GM23248 (cell line): ENCODE results near the gene KCNH6. TPM values are rescaled to one million over a fixed set of nuclear protein-coding genes. Genes with fewer than 3 reads are reported as not detected.

Experiments
- DNase-seq: peaks from one replicate; pipeline ENCODE4 v3.0.0-alpha.2; 2015
- H2AFZ ChIP-seq: fragments of 200-600 bp; sonication (generic); 2 replicates; pipeline ENCODE4 v1.6.1; 2016; ENCODE audit warnings: antibody characterized with exemption
- H3F3A ChIP-seq: fragments of 200-600 bp; sonication (generic); 2 replicates; pipeline ENCODE4 v1.6.1; 2016; ENCODE audit warnings: mild to moderate bottlenecking, antibody characterized with exemption, mixed run types; ENCODE audit not compliant: insufficient read depth
- H3K27ac ChIP-seq: fragments of 200-600 bp; sonication (generic); 2 replicates; pipeline ENCODE4 v1.5.1; 2016; ENCODE audit warnings: mild to moderate bottlenecking
- H3K27me3 ChIP-seq: fragments of 200-600 bp; sonication (generic); replicated peaks from 2 replicates; pipeline ENCODE4 v1.6.1; 2016; ENCODE audit warnings: mild to moderate bottlenecking; ENCODE audit not compliant: insufficient read depth
- H3K36me3 ChIP-seq: fragments of 200-600 bp; sonication (generic); 2 replicates; pipeline ENCODE4 v1.6.1; 2016; ENCODE audit warnings: low read depth, mild to moderate bottlenecking
- H3K4me1 ChIP-seq: fragments of 200-600 bp; sonication (generic); 2 replicates; pipeline ENCODE4 v1.6.1; 2016; ENCODE audit warnings: mild to moderate bottlenecking; ENCODE audit not compliant: insufficient read depth
- H3K4me2 ChIP-seq: fragments of 200-600 bp; sonication (generic); one replicate; pipeline ENCODE4 v1.6.1; 2016; ENCODE audit warnings: mild to moderate bottlenecking; ENCODE audit not compliant: unreplicated experiment
- H3K4me3 ChIP-seq: fragments of 200-600 bp; sonication (generic); 2 replicates; pipeline ENCODE4 v1.5.1; 2016; ENCODE audit warnings: mild to moderate bottlenecking
- H3K79me2 ChIP-seq: fragments of 200-600 bp; sonication (generic); 2 replicates; pipeline ENCODE4 v1.6.1; 2016; ENCODE audit warnings: mild to moderate bottlenecking; ENCODE audit not compliant: insufficient read depth
- H3K9ac ChIP-seq: fragments of 200-600 bp; sonication (generic); 2 replicates; pipeline ENCODE4 v1.6.1; 2016; ENCODE audit warnings: mild to moderate bottlenecking
- H3K9me2 ChIP-seq: fragments of 200-600 bp; sonication (generic); 2 replicates; pipeline ENCODE4 v1.6.1; 2016; ENCODE audit warnings: mixed run types, mild to moderate bottlenecking, moderate library complexity; ENCODE audit not compliant: insufficient read depth
- H3K9me3 ChIP-seq: fragments of 200-600 bp; sonication (generic); one replicate; pipeline ENCODE4 v1.6.1; 2017; ENCODE audit warnings: low read depth
- H4K20me1 ChIP-seq: fragments of 200-600 bp; sonication (generic); 2 replicates; pipeline ENCODE4 v1.6.0; 2016; ENCODE audit not compliant: insufficient read depth
- EZH2 ChIP-seq: fragments of 200-600 bp; sonication (generic); IDR thresholded peaks from 2 replicates; pipeline ENCODE4 v1.6.1; 2018; ENCODE audit warnings: antibody characterized with exemption, mild to moderate bottlenecking; ENCODE audit not compliant: insufficient read depth, poor library complexity, severe bottlenecking
- EZH2phosphoT487 ChIP-seq: fragments of 200-600 bp; sonication (generic); IDR thresholded peaks from 2 replicates; pipeline ENCODE4 v1.6.1; 2018; ENCODE audit warnings: antibody characterized with exemption, moderate library complexity, mild to moderate bottlenecking, low read depth; ENCODE audit not compliant: insufficient read depth
- WGBS, 2 experiments: methylation state at CpG; one replicate each; pipeline ENCODE4 v1.1.6; 2015 to 2017; ENCODE audit warnings: low lambda C conversion rate in 2 of 2, low coverage in 1 of 2; ENCODE audit errors: missing lambda C conversion rate in 2 of 2; 5-methylcytosine and 5-hydroxymethylcytosine counted together
- in situ Hi-C: fragments of 300-500 bp; cut with MboI; formaldehyde crosslinking; loops from 2 replicates; pipeline ENCODE4 v1.15.0; 2020
- polyA plus RNA-seq: library from polyadenylated mRNA; unstranded; fragments of >200 nt; fragmentation: Nextera tagmentation; extraction: Ambion mirVana; gene quantifications from 2 replicates; pipeline ENCODE4 v1.2.1, GENCODE V29; 2016
- total RNA-seq: library from RNA; depleted of rRNA; stranded (reverse); fragments of >200 nt; shearing (Covaris generic); gene quantifications from 2 replicates; pipeline ENCODE4 v1.2.3, GENCODE V29; 2014

KCNH6 gene
- total and polyA plus RNA-seq, 2 experiments from 2014 or later, result not detected

- in situ Hi-C loops, result no loop called here
- Histone ChIP-seq H3K4me1 (peaks cover 2% of the 10 kb centered on the region), H4K20me1 (peaks cover 37% of the 10 kb centered on the region), H3K27ac (no peak overlapping the region), H3K27me3 (no peaks in the 10 kb centered on the region), H2AFZ (no peak overlapping the region), H3K79me2 (peaks cover 99% of the 10 kb centered on the region), H3K36me3 (no peaks in the 10 kb centered on the region), H3K4me3 (no peak overlapping the region), H3F3A (no peaks in the 10 kb centered on the region), H3K4me2 (no peak overlapping the region), H3K9me3 (no peaks in the 10 kb centered on the region), H3K9ac (no peak overlapping the region), H3K9me2 (no peaks in the 10 kb centered on the region)
- WGBS, 2 experiments, result 97 to 100% methylated on average over 3 of the region's 3 CpGs
- no peak for DNase-seq
- TF ChIP-seq EZH2, result no peak
- TF ChIP-seq EZH2phosphoT487, result no peak
Observed at GRCh38 chr17:63558441-63558840, 35.3 kb downstream of the KCNH6 start.

GRCh38 chr17:63561819-63562218 is 38.7 kb downstream of the KCNH6 start:
- Histone ChIP-seq H4K20me1 (peaks cover 26% of the 10 kb centered on the region; the same call in 1 of the 2 replicates), H2AFZ (no peak overlapping the region), H3K36me3 (no peaks in the 10 kb centered on the region), H3K9ac (no peak overlapping the region), H3F3A (no peaks in the 10 kb centered on the region), H3K9me3 (no peaks in the 10 kb centered on the region), H3K4me3 (no peak overlapping the region), H3K27me3 (no peaks in the 10 kb centered on the region), H3K4me2 (no peak overlapping the region), H3K27ac (no peak overlapping the region), H3K79me2 (peaks cover 99% of the 10 kb centered on the region), H3K9me2 (no peaks in the 10 kb centered on the region), H3K4me1 (no peaks in the 10 kb centered on the region)
- no peak for TF ChIP-seq EZH2
- no peak for TF ChIP-seq EZH2phosphoT487
- DNase-seq, result no peak
- in situ Hi-C loops, result no loop called here

- no peaks in the 10 kb centered on the region for H3K4me1 ChIP-seq
- H3K9me2 ChIP-seq, result no peaks in the 10 kb centered on the region
- H3K27me3 ChIP-seq, result no peaks in the 10 kb centered on the region
- no peaks in the 10 kb centered on the region for H3K9me3 ChIP-seq
- H3K4me2 ChIP-seq, result no peak overlapping the region
- no peak for TF ChIP-seq EZH2
- TF ChIP-seq EZH2phosphoT487, result no peak
- H3K9ac ChIP-seq, result no peak overlapping the region
- H3K4me3 ChIP-seq, result no peak overlapping the region
- no peaks in the 10 kb centered on the region for H3F3A ChIP-seq
- 100% methylated on average over 2 of the region's 2 CpGs for WGBS, 2 experiments
- in situ Hi-C loops, result no loop called here
- H3K27ac ChIP-seq, result no peak overlapping the region
- no peak for DNase-seq
- peaks cover 14% of the 10 kb centered on the region; the same call in 1 of the 2 replicates for H4K20me1 ChIP-seq
- H2AFZ ChIP-seq, result no peak overlapping the region
- no peaks in the 10 kb centered on the region for H3K36me3 ChIP-seq
- H3K79me2 ChIP-seq, result peaks cover 99% of the 10 kb centered on the region
Observed at GRCh38 chr17:63563339-63563738, 40.2 kb downstream of the KCNH6 start.

GRCh38 chr17:63564562-63564961 is 41.4 kb downstream of the KCNH6 start:
- H2AFZ ChIP-seq, result no peak overlapping the region
- peaks cover 16% of the 10 kb centered on the region; the same call in 1 of the 2 replicates for H4K20me1 ChIP-seq
- TF ChIP-seq EZH2, result no peak
- TF ChIP-seq EZH2phosphoT487, result no peak
- no peak overlapping the region for H3K9ac ChIP-seq
- H3K4me2 ChIP-seq, result no peak overlapping the region
- no peaks in the 10 kb centered on the region for H3K36me3 ChIP-seq
- H3K27me3 ChIP-seq, result no peaks in the 10 kb centered on the region
- no peaks in the 10 kb centered on the region for H3F3A ChIP-seq
- H3K4me1 ChIP-seq, result no peaks in the 10 kb centered on the region
- H3K4me3 ChIP-seq, result no peak overlapping the region
- no peaks in the 10 kb centered on the region for H3K9me2 ChIP-seq
- in situ Hi-C loops, result no loop called here
- H3K9me3 ChIP-seq, result no peaks in the 10 kb centered on the region
- WGBS, 2 experiments, result 90 to 92% methylated on average over 5 of the region's 5 CpGs
- no peak for DNase-seq
- no peak overlapping the region for H3K27ac ChIP-seq
- peaks cover 100% of the 10 kb centered on the region for H3K79me2 ChIP-seq

GRCh38 chr17:63567229-63567628 is 44.1 kb downstream of the KCNH6 start:
- Histone ChIP-seq H4K20me1 (peaks cover 16% of the 10 kb centered on the region), H3K36me3 (no peaks in the 10 kb centered on the region), H3K79me2 (peaks cover 95% of the 10 kb centered on the region), H3K9me2 (no peaks in the 10 kb centered on the region), H3K9ac (no peak overlapping the region), H3K4me2 (no peak overlapping the region), H3K4me3 (no peak overlapping the region), H2AFZ (no peak overlapping the region), H3K9me3 (no peaks in the 10 kb centered on the region), H3F3A (peaks cover 24% of the 10 kb centered on the region), H3K27ac (no peak overlapping the region), H3K4me1 (peaks cover 21% of the 10 kb centered on the region), H3K27me3 (no peaks in the 10 kb centered on the region)
- no peak for DNase-seq
- WGBS, 2 experiments, result 90 to 100% methylated on average over 1 of the region's 1 CpG
- in situ Hi-C loops, result no loop called here
- TF ChIP-seq EZH2phosphoT487, result no peak
- TF ChIP-seq EZH2, result no peak
